Large intestine (tissue), 3 donors: ENCODE data around the gene CCHCR1. TPM values are rescaled to one million over a fixed set of nuclear protein-coding genes. Genes with fewer than 3 reads are reported as not detected.
A peak's percentile ranks its signal among the peaks of the same experiment; 100 is the strongest.

Experiments used
- DNase-seq, 2 donors: peaks; one replicate each; pipeline versions ENCODE4 v3.0.0 to v3.0.0-alpha.2; 2013
- H3K27ac ChIP-seq: one replicate; pipeline ENCODE4 v1.5.1; 2013; ENCODE audit warnings: low read length
- H3K27me3 ChIP-seq: 2 replicates; pipeline ENCODE4 v1.6.1; 2013; ENCODE audit warnings: low read length; ENCODE audit not compliant: control insufficient read depth, insufficient read depth
- H3K36me3 ChIP-seq: 2 replicates; pipeline ENCODE4 v1.6.1; 2013; ENCODE audit warnings: low read length; ENCODE audit not compliant: control insufficient read depth, insufficient read depth
- H3K4me1 ChIP-seq: one replicate; pipeline ENCODE4 v1.6.1; 2013; ENCODE audit warnings: low read length; ENCODE audit not compliant: control insufficient read depth, insufficient read depth
- H3K4me3 ChIP-seq: one replicate; pipeline ENCODE4 v1.5.1; 2013; ENCODE audit warnings: low read length
- H3K9me3 ChIP-seq: one replicate; pipeline ENCODE4 v1.6.1; 2013; ENCODE audit warnings: mild to moderate bottlenecking, low read depth, low read length, moderate library complexity; ENCODE audit not compliant: control insufficient read depth
- WGBS: methylation state at CpG from one replicate; pipeline ENCODE4 v1.1.5; 2013; ENCODE audit warnings: low lambda C conversion rate; ENCODE audit not compliant: insufficient coverage; 5-methylcytosine and 5-hydroxymethylcytosine counted together
- polyA plus RNA-seq: library from polyadenylated mRNA; unstranded; fragments of 120-200 nt; gene quantifications from one replicate; pipeline ENCODE4 v1.2.1, GENCODE V29; 2013

Gene CCHCR1
- polyA plus RNA-seq, 1 donor: 17.4 TPM

- Histone ChIP-seq H3K36me3 (peaks cover 26% of the 10 kb centered on the region), H3K4me1 (no peaks in the 10 kb centered on the region), H3K4me3 (no peak overlapping the region), H3K9me3 (no peaks in the 10 kb centered on the region), H3K27ac (no peak overlapping the region), H3K27me3 (no peaks in the 10 kb centered on the region)
- WGBS: no CpG with 5 or more reads among the region's 11 CpGs
- no peak for DNase-seq
Observed at GRCh38 chr6:31144970-31145340, 12.6 kb downstream of the CCHCR1 start.

GRCh38 chr6:31144296-31144969 is 13.2 kb downstream of the CCHCR1 start:
- Histone ChIP-seq H3K4me1 (no peaks in the 10 kb centered on the region), H3K27me3 (no peaks in the 10 kb centered on the region), H3K36me3 (peaks cover 26% of the 10 kb centered on the region), H3K4me3 (no peak overlapping the region), H3K27ac (no peak overlapping the region), H3K9me3 (no peaks in the 10 kb centered on the region)
- no CpG with 5 or more reads among the region's 18 CpGs for WGBS
- peak in 1 of 2 donors; percentile 62 for DNase-seq

- Histone ChIP-seq H3K4me1 (no peaks in the 10 kb centered on the region), H3K9me3 (no peaks in the 10 kb centered on the region), H3K27ac (no peak overlapping the region), H3K4me3 (no peak overlapping the region), H3K36me3 (peaks cover 22% of the 10 kb centered on the region), H3K27me3 (no peaks in the 10 kb centered on the region)
- DNase-seq: no peak
- WGBS: no CpG with 5 or more reads among the region's 11 CpGs
Observed at GRCh38 chr6:31143148-31143547, 14.5 kb downstream of the CCHCR1 start.

GRCh38 chr6:31142361-31142761 is 15.2 kb downstream of the CCHCR1 start:
- no peak for DNase-seq
- Histone ChIP-seq H3K9me3 (no peaks in the 10 kb centered on the region), H3K4me1 (peaks cover 6% of the 10 kb centered on the region), H3K27ac (no peak overlapping the region), H3K27me3 (no peaks in the 10 kb centered on the region), H3K4me3 (no peak overlapping the region), H3K36me3 (peaks cover 20% of the 10 kb centered on the region)
- WGBS: no CpG with 5 or more reads among the region's 2 CpGs

- DNase-seq: no peak
- WGBS: no CpG with 5 or more reads among the region's 15 CpGs
- Histone ChIP-seq H3K4me3 (no peak overlapping the region), H3K27ac (no peak overlapping the region), H3K4me1 (peaks cover 6% of the 10 kb centered on the region), H3K27me3 (no peaks in the 10 kb centered on the region), H3K9me3 (no peaks in the 10 kb centered on the region), H3K36me3 (peaks cover 17% of the 10 kb centered on the region)
Observed at GRCh38 chr6:31140643-31141042, 17.0 kb downstream of the CCHCR1 start.

- Histone ChIP-seq H3K4me3 (no peak overlapping the region), H3K27ac (no peak overlapping the region), H3K9me3 (no peaks in the 10 kb centered on the region), H3K4me1 (peaks cover 6% of the 10 kb centered on the region), H3K36me3 (peaks cover 14% of the 10 kb centered on the region), H3K27me3 (no peaks in the 10 kb centered on the region)
- DNase-seq: no peak
- WGBS: no CpG with 5 or more reads among the region's 4 CpGs
Observed at GRCh38 chr6:31139599-31139998, 18.0 kb downstream of the CCHCR1 start.

GRCh38 chr6:31138982-31139381 is 18.6 kb downstream of the CCHCR1 start, which contains the start of gene PSORS1C2:
TSS of gene PSORS1C2 (minus strand) at chr6:31139066. CDS start at chr6:31139026, 40 bp downstream.
- Histone ChIP-seq H3K4me1 (peaks cover 6% of the 10 kb centered on the region), H3K27me3 (no peaks in the 10 kb centered on the region), H3K9me3 (no peaks in the 10 kb centered on the region), H3K4me3 (no peak within 1 kb of the TSS), H3K36me3 (peaks cover 11% of the 10 kb centered on the region), H3K27ac (no peak within 1 kb of the TSS)
- DNase-seq: no peak
- no CpG with 5 or more reads among the region's 4 CpGs for WGBS

- Histone ChIP-seq H3K4me1 (peaks cover 6% of the 10 kb centered on the region), H3K36me3 (no peaks in the 10 kb centered on the region), H3K27ac (no peak overlapping the region), H3K9me3 (no peaks in the 10 kb centered on the region), H3K27me3 (no peaks in the 10 kb centered on the region), H3K4me3 (no peak overlapping the region)
- 92% methylated on average over 5 of the region's 10 CpGs for WGBS
- no peak for DNase-seq
Observed at GRCh38 chr6:31135710-31136109, 21.9 kb downstream of the CCHCR1 start.

GRCh38 chr6:31132806-31133205 is 24.8 kb downstream of the CCHCR1 start:
- H3K36me3 ChIP-seq: no peaks in the 10 kb centered on the region
- WGBS: no CpG with 5 or more reads among the region's 6 CpGs

GRCh38 chr6:31131595-31131994 is 26.0 kb downstream of the CCHCR1 start:
- DNase-seq: no peak
- no CpG with 5 or more reads among the region's 3 CpGs for WGBS
- Histone ChIP-seq H3K9me3 (no peaks in the 10 kb centered on the region), H3K27ac (no peak overlapping the region), H3K4me3 (no peak overlapping the region), H3K36me3 (no peaks in the 10 kb centered on the region), H3K27me3 (peaks cover 10% of the 10 kb centered on the region), H3K4me1 (no peaks in the 10 kb centered on the region)

More at GRCh38 chr6:31132806-31133205, 24.8 kb downstream of the CCHCR1 start:
- no peak for DNase-seq
- Histone ChIP-seq H3K4me1 (peaks cover 3% of the 10 kb centered on the region), H3K27me3 (peaks cover 10% of the 10 kb centered on the region), H3K9me3 (no peaks in the 10 kb centered on the region), H3K27ac (no peak overlapping the region), H3K4me3 (no peak overlapping the region)

GRCh38 chr6:31130751-31131150 is 26.9 kb downstream of the CCHCR1 start:
- no peak overlapping the region for H3K27ac ChIP-seq
- H3K4me3 ChIP-seq: no peak overlapping the region
- peaks cover 10% of the 10 kb centered on the region for H3K27me3 ChIP-seq
- no peaks in the 10 kb centered on the region for H3K9me3 ChIP-seq
- H3K36me3 ChIP-seq: no peaks in the 10 kb centered on the region
- no peak for DNase-seq
- no CpG with 5 or more reads among the region's 3 CpGs for WGBS
- H3K4me1 ChIP-seq: no peaks in the 10 kb centered on the region
